Natural killer cell treated with Interleukin-12 subunit alpha and Interleukin-12 subunit beta and Interleukin-15 and Interleukin-18, amount 100 ng/mL, for 72 hours (primary cell): ENCODE data around the gene SERHL2. TPM values are rescaled to one million over a fixed set of nuclear protein-coding genes. Genes with fewer than 3 reads are reported as not detected.
"Not testable (repeated sequence)": the region's sequence is repeated elsewhere in the genome, so short reads cannot be mapped to it uniquely, and the experiment has no call there.

ENCODE experiments used
- ATAC-seq, 2 donors: fragments of 150-1000 bp; cut with Tn5 transposase in 1 of 2; sonication (Bioruptor Pico), chemical (Tn5 transposase) in 1 of 2; 2 replicates each; pipeline ENCODE4 v1.10.0; 2021
- DNase-seq: peaks from one replicate; pipeline ENCODE4 v3.0.0; 2022; ENCODE audit warnings: low spot score
- H3K27ac Mint-ChIP-seq, 2 donors: 1 replicate in 1 of 2; 2 replicates in 1 of 2; pipeline ENCODE4 v1.8.0; 2022; ENCODE audit warnings: mixed read lengths in 2 of 2, mild to moderate bottlenecking in 1 of 2, moderate library complexity in 1 of 2
- H3K27me3 Mint-ChIP-seq, 2 donors: 1 replicate in 1 of 2; 2 replicates in 1 of 2; pipeline ENCODE4 v1.8.0; 2022; ENCODE audit warnings: mixed read lengths in 2 of 2
- H3K36me3 Mint-ChIP-seq: one replicate; pipeline ENCODE4 v1.8.0; 2022; ENCODE audit warnings: mixed read lengths
- H3K4me1 Mint-ChIP-seq, 2 donors: 1 replicate in 1 of 2; 2 replicates in 1 of 2; pipeline ENCODE4 v1.8.0; 2022; ENCODE audit warnings: low read depth in 2 of 2, mixed read lengths in 2 of 2, mild to moderate bottlenecking in 1 of 2
- H3K4me3 Mint-ChIP-seq: one replicate; pipeline ENCODE4 v1.8.0; 2022; ENCODE audit warnings: mixed read lengths
- H3K9me3 Mint-ChIP-seq: 2 replicates; pipeline ENCODE4 v1.8.0; 2022; ENCODE audit warnings: mixed read lengths
- total RNA-seq, 2 donors: library from RNA; stranded (reverse); gene quantifications; one replicate each; pipeline ENCODE4 v1.2.3, GENCODE V29; 2022

Gene SERHL2
- total RNA-seq, 2 donors from 2014 or later, result not detected

DNA sequence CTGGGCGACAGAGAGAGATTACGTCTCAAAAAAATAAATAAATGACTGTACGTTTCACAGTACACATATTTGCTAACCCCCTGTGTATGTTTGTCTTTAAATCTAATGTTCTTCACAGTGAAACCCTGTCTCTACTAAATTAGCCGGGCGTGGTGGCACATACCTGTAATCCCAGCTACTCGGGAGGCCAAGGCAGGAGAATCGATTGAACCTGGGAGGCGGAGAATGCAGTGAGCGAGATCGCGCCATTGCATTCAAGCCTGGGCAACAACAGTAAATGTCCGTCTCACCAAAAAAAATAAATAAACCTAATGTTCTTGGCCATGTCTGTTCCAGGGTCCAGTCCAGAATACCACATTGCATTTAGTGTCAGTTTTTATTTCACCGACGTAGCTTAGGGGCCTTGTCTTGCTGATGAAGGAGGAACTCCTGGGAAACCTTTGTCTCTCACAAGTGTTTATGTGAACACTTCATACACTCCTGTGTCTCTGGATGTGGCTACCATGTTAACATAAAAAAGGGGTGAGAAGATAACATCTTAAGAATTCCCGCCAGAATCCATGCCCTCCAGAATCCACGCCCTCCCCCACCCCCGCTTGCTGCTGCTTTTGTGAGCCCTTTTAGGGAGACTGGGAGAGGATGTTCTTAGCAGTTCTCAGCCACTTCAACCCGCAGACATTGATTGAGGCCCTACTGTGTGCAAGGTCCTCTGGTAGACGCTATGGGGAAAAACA is 5.0 kb upstream of the SERHL2 start:
- Mint-ChIP-seq H3K4me1 (peaks cover 4 to 6% of the 10 kb centered on the region in 2 donors), H3K4me3 (no peak overlapping the region), H3K36me3 (no peaks in the 10 kb centered on the region), H3K27me3 (no peaks in the 10 kb centered on the region), H3K9me3 (no peaks in the 10 kb centered on the region), H3K27ac (no peak overlapping the region)
- ATAC-seq (no peak), DNase-seq (no peak)

DNA sequence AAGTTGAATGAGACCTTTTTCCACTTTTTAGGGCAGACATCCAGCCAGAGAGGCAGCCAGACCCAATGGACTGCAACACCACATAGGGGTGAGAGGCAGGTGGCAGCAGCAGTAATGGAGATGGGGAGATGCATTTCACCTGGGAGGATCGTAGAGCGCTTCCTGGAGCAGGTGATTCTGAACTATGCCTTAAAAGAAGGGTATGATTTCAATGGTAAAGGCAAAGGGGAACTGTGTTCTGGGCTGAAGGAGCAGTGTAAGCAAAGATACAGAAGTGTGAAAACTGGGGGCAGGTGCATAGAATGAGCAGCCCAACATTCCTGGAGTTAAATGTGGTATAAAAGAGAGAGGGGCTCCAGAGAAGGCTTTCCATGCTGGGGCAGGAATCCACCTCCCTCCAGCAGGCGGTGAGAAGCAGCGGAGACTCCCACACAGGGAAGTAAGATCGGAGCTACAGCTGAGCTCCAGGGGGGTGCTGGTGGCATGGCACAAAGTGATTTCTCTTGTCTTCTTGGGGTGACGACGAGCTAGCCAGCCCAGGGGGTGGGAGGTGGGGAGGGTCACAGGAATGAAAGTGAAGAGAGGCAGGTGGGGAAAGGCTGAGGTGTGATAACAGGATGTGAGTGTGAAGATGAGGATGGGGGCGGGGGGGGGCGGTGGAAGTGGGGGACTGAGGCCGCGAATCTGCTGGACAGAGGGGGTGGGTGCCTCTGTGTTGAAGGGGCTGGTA is 4.3 kb upstream of the SERHL2 start:
- Mint-ChIP-seq H3K36me3 (no peaks in the 10 kb centered on the region), H3K4me3 (no peak overlapping the region), H3K27me3 (no peaks in the 10 kb centered on the region), H3K4me1 (peaks cover 4 to 6% of the 10 kb centered on the region in 2 donors), H3K9me3 (no peaks in the 10 kb centered on the region), H3K27ac (no peak overlapping the region)
- DNase-seq (no peak), ATAC-seq (no peak)

DNA sequence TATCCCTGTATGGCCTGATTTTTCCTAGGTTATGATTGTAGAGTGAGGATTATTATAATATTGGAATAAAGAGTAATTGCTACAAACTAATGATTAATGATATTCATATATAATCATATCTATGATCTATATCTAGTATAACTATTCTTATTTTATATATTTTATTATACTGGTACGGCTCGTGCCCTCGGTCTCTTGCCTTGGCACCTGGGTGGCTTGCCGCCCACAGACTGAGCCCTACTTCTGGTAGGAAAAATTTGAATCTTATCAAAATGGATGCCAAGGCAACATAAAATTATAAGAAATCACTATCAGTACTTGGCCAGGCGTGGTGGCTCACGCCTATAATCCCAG is 1.5 kb upstream of the SERHL2 start:
- H3K27me3 Mint-ChIP-seq, DNase-seq, H3K27ac Mint-ChIP-seq, H3K9me3 Mint-ChIP-seq, ATAC-seq, H3K36me3 Mint-ChIP-seq, H3K4me1 Mint-ChIP-seq: not testable (repeated sequence)
- peak overlapping the region; percentile 22 for H3K4me3 Mint-ChIP-seq

DNA sequence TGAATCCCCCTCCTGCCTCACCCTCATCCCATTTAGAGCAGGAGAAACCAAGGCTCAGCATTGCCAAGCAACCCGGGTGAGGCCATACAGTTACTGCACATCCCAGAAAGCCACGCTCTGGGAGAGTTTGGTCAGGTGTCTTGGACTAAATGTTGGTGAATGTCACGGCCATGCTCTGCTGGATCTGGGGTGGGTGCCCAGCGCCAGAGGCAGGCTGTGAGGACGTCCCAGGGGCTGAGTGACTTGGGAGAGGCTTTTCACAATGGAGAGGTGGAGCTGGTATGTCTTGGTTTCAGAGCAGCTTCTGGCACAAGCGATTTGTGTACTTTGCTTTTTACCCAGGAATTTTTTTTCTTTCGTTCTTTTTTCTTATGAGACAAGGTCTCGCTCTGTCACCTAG is 6.6 kb downstream of the SERHL2 start:
- H3K9me3 Mint-ChIP-seq, result no peaks in the 10 kb centered on the region

DNA sequence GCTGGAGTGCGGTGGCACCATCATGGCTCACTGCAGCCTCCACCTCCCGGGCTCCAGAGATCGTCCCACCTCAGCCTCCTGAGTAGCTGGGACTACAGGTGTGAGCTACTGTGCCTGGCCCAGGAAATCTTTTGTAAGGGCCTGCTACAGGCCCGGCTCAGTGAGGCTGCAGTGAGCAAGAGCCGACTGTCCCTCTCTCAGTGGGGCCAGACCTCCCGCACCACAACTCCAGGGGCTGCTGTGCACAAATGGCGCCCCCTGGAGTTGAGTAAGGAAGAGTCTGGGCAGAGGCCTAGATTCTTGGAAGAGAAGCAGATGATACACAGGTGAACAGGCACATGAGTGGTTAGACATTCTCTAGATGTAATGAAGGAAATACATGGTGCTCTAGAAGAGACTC is 7.0 kb downstream of the SERHL2 start:
- Mint-ChIP-seq H3K4me1 (peaks cover 0 to 2% of the 10 kb centered on the region in 2 donors), H3K27ac (no peak overlapping the region), H3K9me3 (no peaks in the 10 kb centered on the region), H3K27me3 (no peaks in the 10 kb centered on the region), H3K36me3 (no peaks in the 10 kb centered on the region), H3K4me3 (no peak overlapping the region)
- DNase-seq (no peak), ATAC-seq (peak in 1 of 2 donors; percentile 25)

More for the DNA sequence above, 6.6 kb downstream of the SERHL2 start:
- no peak for DNase-seq
- peaks cover 0 to 2% of the 10 kb centered on the region in 2 donors for H3K4me1 Mint-ChIP-seq
- no peaks in the 10 kb centered on the region for H3K27me3 Mint-ChIP-seq
- no peak overlapping the region for H3K4me3 Mint-ChIP-seq
- no peaks in the 10 kb centered on the region for H3K36me3 Mint-ChIP-seq
- H3K27ac Mint-ChIP-seq, result no peak overlapping the region
- ATAC-seq, result no peak

DNA sequence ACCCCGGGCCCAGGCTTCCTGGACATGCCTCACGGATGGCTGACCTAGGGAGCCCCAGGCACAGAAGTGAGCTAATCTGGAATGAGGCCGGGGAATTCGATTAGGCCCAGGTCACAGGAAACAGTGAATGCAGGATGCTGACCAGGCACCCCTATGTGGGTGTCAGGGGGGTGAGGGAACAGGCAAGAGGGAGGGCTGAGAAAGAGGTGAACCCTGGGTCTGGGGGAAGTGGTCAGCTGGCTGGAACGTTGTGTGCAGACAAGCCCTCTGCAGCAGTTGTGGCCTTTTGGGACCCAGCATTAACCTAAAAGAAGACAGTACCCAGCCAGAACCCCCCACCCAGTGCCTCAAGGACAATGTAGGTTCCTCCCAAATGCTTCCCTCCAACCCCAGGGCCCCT is 8.1 kb downstream of the SERHL2 start:
- H3K27ac Mint-ChIP-seq, result no peak overlapping the region
- H3K27me3 Mint-ChIP-seq, result no peaks in the 10 kb centered on the region
- H3K4me1 Mint-ChIP-seq, result peaks cover 0 to 2% of the 10 kb centered on the region in 2 donors
- DNase-seq (no peak), ATAC-seq (no peak)
- H3K9me3 Mint-ChIP-seq, result no peaks in the 10 kb centered on the region
- H3K4me3 Mint-ChIP-seq, result no peak overlapping the region
- no peaks in the 10 kb centered on the region for H3K36me3 Mint-ChIP-seq

DNA sequence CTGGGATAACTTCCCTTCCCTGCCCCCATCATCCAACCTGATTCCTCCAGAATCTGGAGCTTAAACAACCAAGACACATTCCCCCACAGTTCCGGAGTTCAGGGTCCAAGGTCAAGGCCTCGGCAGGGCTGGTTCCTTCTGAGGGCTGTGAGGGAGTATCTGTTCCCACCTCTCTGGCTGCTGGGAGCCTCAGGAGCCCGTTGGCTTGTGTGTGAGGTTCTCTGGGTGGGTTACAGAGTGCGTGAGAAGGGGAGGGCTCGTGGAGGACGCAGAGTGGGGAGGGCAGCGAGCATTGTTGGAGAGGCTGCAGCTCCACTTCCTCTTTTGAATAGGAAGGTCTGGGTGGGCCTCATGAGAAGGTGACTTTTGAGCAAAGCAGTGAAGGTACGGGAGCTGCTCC is 8.5 kb downstream of the SERHL2 start:
- no peaks in the 10 kb centered on the region for H3K9me3 Mint-ChIP-seq
- no peak overlapping the region for H3K27ac Mint-ChIP-seq
- peaks cover 0 to 2% of the 10 kb centered on the region in 2 donors for H3K4me1 Mint-ChIP-seq
- ATAC-seq, result no peak
- H3K4me3 Mint-ChIP-seq, result no peak overlapping the region
- DNase-seq, result no peak
- no peaks in the 10 kb centered on the region for H3K27me3 Mint-ChIP-seq
- no peaks in the 10 kb centered on the region for H3K36me3 Mint-ChIP-seq

DNA sequence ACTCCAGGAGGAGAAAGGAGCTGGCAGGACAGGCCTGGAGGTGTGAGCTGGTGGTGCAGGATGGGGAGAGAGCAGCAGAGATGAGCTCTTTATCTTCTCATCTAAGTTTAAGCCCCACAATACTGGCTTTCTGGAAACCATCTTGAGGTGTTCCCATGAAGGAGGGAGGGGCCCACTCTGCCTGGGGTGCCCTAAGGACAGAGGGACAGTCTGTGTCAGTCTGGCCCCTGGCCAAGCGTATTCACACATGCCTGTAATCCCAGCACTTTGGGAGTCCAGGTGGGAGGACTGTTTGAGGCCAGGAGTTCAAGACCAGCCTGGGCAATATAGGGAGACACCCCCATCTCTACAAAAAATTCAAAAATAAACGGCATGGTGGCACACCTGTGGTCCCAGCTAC is 8.9 kb downstream of the SERHL2 start:
- DNase-seq (no peak), ATAC-seq (no peak)
- no peaks in the 10 kb centered on the region for H3K9me3 Mint-ChIP-seq
- peaks cover 0 to 2% of the 10 kb centered on the region in 2 donors for H3K4me1 Mint-ChIP-seq
- no peaks in the 10 kb centered on the region for H3K27me3 Mint-ChIP-seq
- no peaks in the 10 kb centered on the region for H3K36me3 Mint-ChIP-seq
- H3K27ac Mint-ChIP-seq, result no peak overlapping the region
- H3K4me3 Mint-ChIP-seq, result no peak overlapping the region

DNA sequence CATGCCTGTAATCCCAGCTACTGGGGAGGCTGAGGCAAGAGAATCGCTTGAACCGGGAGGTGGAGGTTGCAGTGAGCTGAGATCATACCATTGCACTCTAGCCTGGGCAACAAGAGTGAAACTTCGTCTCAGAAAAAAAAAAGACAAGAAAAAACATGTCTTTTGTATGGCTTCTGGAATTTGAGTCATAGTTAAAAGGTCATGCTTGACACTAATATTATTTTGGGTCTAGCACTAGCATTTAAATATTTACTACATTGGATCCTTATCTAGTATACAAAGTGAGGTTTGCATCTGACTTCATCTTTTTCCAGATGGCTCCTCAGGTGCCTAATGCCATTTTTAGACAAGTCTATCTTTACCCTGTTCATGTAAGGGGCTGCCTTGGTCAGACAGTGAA is 10.2 kb downstream of the SERHL2 start:
- not testable (repeated sequence) for DNase-seq, H3K4me3 Mint-ChIP-seq, ATAC-seq, H3K9me3 Mint-ChIP-seq, H3K4me1 Mint-ChIP-seq, H3K27ac Mint-ChIP-seq, H3K36me3 Mint-ChIP-seq, H3K27me3 Mint-ChIP-seq

DNA sequence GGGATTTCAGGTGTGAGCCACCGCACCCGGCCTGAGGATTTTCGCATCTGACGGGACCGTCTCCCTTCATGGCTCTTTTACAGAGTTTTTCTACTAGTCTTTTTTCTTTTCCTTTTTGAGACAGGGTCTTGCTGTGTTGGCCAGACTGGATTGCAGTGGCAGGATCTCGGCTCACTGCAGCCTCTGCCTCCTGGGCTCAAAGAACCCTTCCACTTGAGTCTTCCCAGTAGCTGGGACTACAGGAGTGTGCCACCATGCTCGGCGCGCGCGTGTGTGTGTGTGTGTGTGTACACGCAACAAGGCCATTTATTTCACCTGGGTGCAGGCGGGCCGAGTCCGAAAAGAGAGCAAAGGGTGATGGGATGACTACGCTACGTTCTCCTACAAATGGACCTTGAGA is 10.9 kb downstream of the SERHL2 start:
- Mint-ChIP-seq H3K36me3 (no peaks in the 10 kb centered on the region), H3K27me3 (no peaks in the 10 kb centered on the region), H3K4me3 (no peak overlapping the region), H3K27ac (no peak overlapping the region), H3K9me3 (no peaks in the 10 kb centered on the region), H3K4me1 (peaks cover 0 to 2% of the 10 kb centered on the region in 2 donors)
- ATAC-seq, result no peak
- DNase-seq, result no peak

DNA sequence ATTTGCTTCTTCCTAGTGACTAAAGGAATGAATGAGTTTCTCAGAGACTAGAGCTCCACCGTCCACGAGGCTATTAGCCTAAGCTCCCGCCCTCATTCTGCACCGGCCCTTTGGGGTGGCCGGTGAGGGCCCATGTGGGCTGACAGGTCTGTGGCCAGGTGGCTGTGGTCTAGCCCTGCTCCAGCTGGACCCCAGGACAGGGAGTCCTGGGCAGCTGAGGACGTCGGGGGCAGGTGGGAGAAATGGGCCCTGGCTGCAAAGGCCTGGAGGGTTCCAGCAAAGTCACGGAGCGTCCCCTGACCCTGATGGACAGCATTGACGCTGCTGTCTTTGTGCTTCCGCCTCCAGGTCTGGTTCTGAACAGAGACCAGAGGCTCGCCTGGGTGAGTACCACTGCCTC is 12.2 kb downstream of the SERHL2 start:
- ATAC-seq (no peak), DNase-seq (no peak)
- H3K4me3 Mint-ChIP-seq, result no peak overlapping the region
- H3K36me3 Mint-ChIP-seq, result no peaks in the 10 kb centered on the region
- H3K4me1 Mint-ChIP-seq, result peaks cover 0 to 2% of the 10 kb centered on the region in 2 donors
- no peaks in the 10 kb centered on the region for H3K27me3 Mint-ChIP-seq
- H3K27ac Mint-ChIP-seq, result no peak overlapping the region
- no peaks in the 10 kb centered on the region for H3K9me3 Mint-ChIP-seq

DNA sequence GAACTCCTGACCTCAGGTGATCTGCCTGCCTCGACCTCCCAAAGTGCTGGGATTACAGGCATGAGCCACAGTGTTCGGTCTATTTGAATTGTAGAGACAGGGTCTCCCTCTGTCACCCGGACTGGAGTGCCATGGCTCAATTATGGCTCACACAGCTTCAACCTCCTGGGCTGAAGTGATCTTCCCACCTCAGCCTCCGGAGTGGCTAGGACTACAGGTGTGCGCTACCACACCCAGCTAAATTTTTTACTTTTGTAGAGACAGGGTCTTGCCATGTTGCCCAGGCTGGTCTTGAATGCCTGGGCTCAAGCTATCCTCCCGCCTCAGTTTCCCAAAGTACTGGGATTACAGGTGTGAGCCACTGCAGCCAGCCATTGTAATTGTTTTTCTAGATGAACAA is 14.2 kb downstream of the SERHL2 start:
- not testable (repeated sequence) for H3K4me1 Mint-ChIP-seq, H3K36me3 Mint-ChIP-seq, H3K9me3 Mint-ChIP-seq, H3K27ac Mint-ChIP-seq, H3K4me3 Mint-ChIP-seq, ATAC-seq, DNase-seq, H3K27me3 Mint-ChIP-seq

DNA sequence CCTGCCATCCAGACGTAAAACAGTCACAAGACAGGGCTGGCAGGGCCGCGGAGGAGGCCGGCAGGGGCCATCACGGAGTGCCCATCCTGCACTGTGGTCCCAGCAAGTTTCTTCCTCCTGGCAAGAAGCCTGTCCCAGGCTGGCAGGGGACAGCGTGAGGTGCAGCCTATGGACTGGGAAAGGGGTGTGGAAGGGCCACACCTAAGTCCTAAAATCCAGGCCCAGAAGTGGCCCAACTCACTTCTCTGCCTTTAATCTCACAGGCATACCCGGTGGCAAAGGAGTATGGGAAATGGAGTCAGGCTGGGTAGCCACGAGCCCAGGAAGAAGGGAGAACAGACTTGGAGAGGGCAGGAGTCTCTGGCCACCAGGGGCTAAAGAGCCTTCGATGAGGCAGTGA is 16.8 kb downstream of the SERHL2 start:
- H3K27ac Mint-ChIP-seq, H3K27me3 Mint-ChIP-seq, H3K4me1 Mint-ChIP-seq, ATAC-seq, H3K36me3 Mint-ChIP-seq, H3K9me3 Mint-ChIP-seq, H3K4me3 Mint-ChIP-seq, DNase-seq: not testable (repeated sequence)

DNA sequence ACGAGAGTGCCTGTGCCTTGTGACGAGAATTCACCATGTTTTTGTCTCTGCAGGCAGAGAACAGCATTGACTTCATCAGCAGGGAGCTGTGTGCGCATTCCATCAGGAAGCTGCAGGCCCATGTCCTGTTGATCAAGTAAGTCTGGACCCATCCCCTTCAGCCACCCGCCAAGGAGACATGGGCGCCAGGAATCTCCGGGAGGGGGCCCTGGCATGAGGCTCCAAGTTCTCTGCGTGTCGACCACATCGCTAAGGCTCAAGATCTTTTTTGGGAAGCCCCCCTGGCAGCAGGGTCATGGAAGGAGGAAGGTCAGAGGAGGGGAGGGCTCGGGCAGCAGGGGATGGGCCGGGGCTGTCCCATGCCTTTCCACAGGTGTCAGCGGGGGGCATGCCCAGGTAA is 17.3 kb downstream of the SERHL2 start:
- H3K4me1 Mint-ChIP-seq, H3K4me3 Mint-ChIP-seq, ATAC-seq, H3K27me3 Mint-ChIP-seq, H3K27ac Mint-ChIP-seq, DNase-seq, H3K9me3 Mint-ChIP-seq, H3K36me3 Mint-ChIP-seq: not testable (repeated sequence)
